ENCODE results near the gene ATP6V1G3.
"Not testable (repeated sequence)": the region's sequence is repeated elsewhere in the genome, so short reads cannot be mapped to it uniquely, and the experiment has no call there.

ATP6V1G3 gene

GRCh38 chr1:198530953-198531352, 9.5 kb downstream of the ATP6V1G3 start:
- H3K4me3 ChIP-seq (ENCODE audit: low read depth in 1 of 2, low read length in 1 of 2) = no peak overlapping the region

GRCh38 chr1:198529414-198529813, 11.1 kb downstream of the ATP6V1G3 start:
- H3K27me3 ChIP-seq = no peaks in the 10 kb centered on the region
- no peak overlapping the region for H3K4me3 ChIP-seq (ENCODE audit: low read depth in 1 of 2, low read length in 1 of 2)
- H3K36me3 ChIP-seq = no peaks in the 10 kb centered on the region
- TF ChIP-seq, protein P1, sequence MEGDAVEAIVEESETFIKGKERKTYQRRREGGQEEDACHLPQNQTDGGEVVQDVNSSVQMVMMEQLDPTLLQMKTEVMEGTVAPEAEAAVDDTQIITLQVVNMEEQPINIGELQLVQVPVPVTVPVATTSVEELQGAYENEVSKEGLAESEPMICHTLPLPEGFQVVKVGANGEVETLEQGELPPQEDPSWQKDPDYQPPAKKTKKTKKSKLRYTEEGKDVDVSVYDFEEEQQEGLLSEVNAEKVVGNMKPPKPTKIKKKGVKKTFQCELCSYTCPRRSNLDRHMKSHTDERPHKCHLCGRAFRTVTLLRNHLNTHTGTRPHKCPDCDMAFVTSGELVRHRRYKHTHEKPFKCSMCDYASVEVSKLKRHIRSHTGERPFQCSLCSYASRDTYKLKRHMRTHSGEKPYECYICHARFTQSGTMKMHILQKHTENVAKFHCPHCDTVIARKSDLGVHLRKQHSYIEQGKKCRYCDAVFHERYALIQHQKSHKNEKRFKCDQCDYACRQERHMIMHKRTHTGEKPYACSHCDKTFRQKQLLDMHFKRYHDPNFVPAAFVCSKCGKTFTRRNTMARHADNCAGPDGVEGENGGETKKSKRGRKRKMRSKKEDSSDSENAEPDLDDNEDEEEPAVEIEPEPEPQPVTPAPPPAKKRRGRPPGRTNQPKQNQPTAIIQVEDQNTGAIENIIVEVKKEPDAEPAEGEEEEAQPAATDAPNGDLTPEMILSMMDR (IDR thresholded peaks at IDR 0.05) = no peak
- H3K27ac ChIP-seq = no peak overlapping the region
- H3K4me1 ChIP-seq (ENCODE audit: control insufficient read depth in 1 of 2, insufficient read depth in 1 of 2, low read depth in 1 of 2, low read length in 1 of 2) = no peaks in the 10 kb centered on the region
- no peaks in the 10 kb centered on the region for H3K9me3 ChIP-seq

More at GRCh38 chr1:198530953-198531352, 9.5 kb downstream of the ATP6V1G3 start:
- H3K27ac ChIP-seq = no peak overlapping the region
- TF ChIP-seq, protein P1 (IDR thresholded peaks at IDR 0.05) = no peak
- H3K27me3 ChIP-seq = no peaks in the 10 kb centered on the region
- H3K36me3 ChIP-seq = no peaks in the 10 kb centered on the region
- no peaks in the 10 kb centered on the region for H3K9me3 ChIP-seq
- H3K4me1 ChIP-seq (ENCODE audit: control insufficient read depth in 1 of 2, insufficient read depth in 1 of 2, low read depth in 1 of 2, low read length in 1 of 2) = peaks cover 7 to 10% of the 10 kb centered on the region in 2 experiments

DNA sequence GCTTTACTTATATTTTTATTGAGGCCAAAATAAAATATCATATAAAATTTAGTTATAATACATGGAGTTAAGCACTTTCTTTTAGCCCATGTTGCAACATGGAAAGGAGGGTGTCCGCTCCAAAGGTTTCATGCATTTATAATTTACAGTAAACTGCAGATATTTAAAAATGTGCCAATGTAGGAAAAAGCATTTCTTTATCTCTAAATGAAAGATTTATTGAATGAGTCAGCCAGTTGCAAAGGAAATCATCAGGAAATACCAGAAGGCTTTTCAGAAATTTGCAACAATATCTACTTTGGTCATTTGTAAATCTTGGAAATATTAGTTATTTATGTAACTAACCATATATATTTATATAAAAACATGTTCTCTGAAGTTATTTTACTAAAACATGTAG, 12.1 kb downstream of the ATP6V1G3 start:
- Histone ChIP-seq H3K4me3 (ENCODE audit: low read depth in 1 of 2, low read length in 1 of 2) (no peak overlapping the region), H3K36me3 (no peaks in the 10 kb centered on the region), H3K27me3 (no peaks in the 10 kb centered on the region), H3K9me3 (no peaks in the 10 kb centered on the region), H3K27ac (no peak overlapping the region), H3K4me1 (ENCODE audit: control insufficient read depth in 1 of 2, insufficient read depth in 1 of 2, low read depth in 1 of 2, low read length in 1 of 2) (no peaks in the 10 kb centered on the region)
- TF ChIP-seq, protein P1 (IDR thresholded peaks at IDR 0.05) = no peak

- Histone ChIP-seq H3K36me3 (no peaks in the 10 kb centered on the region), H3K27me3 (no peaks in the 10 kb centered on the region), H3K27ac (no peak overlapping the region), H3K4me1 (ENCODE audit: control insufficient read depth in 1 of 2, insufficient read depth in 1 of 2, low read depth in 1 of 2, low read length in 1 of 2) (peaks cover 0 to 5% of the 10 kb centered on the region in 2 experiments), H3K4me3 (ENCODE audit: low read depth in 1 of 2, low read length in 1 of 2) (no peak overlapping the region), H3K9me3 (no peaks in the 10 kb centered on the region)
- TF ChIP-seq, protein P1 (IDR thresholded peaks at IDR 0.05) = no peak
Observed at GRCh38 chr1:198524556-198524955, 15.9 kb downstream of the ATP6V1G3 start.

- not testable (repeated sequence) for H3K9me3 ChIP-seq; H3K4me3 ChIP-seq (ENCODE audit: low read depth in 1 of 2, low read length in 1 of 2); H3K27ac ChIP-seq; H3K27me3 ChIP-seq; H3K4me1 ChIP-seq (ENCODE audit: control insufficient read depth in 1 of 2, insufficient read depth in 1 of 2, low read depth in 1 of 2, low read length in 1 of 2); H3K36me3 ChIP-seq
Observed at GRCh38 chr1:198524127-198524526, 16.4 kb downstream of the ATP6V1G3 start.

- Histone ChIP-seq H3K4me1 (ENCODE audit: control insufficient read depth in 1 of 2, insufficient read depth in 1 of 2, low read depth in 1 of 2, low read length in 1 of 2) (peaks cover 0 to 5% of the 10 kb centered on the region in 2 experiments), H3K27ac (no peak overlapping the region), H3K27me3 (no peaks in the 10 kb centered on the region), H3K4me3 (ENCODE audit: low read depth in 1 of 2, low read length in 1 of 2) (no peak overlapping the region), H3K36me3 (no peaks in the 10 kb centered on the region), H3K9me3 (no peaks in the 10 kb centered on the region)
- TF ChIP-seq, protein P1 (IDR thresholded peaks at IDR 0.05) = no peak
Observed at GRCh38 chr1:198523182-198523950, 17.1 kb downstream of the ATP6V1G3 start.
